ENCODE results near the gene ACIN1. TPM values are rescaled to one million over a fixed set of nuclear protein-coding genes. Genes with fewer than 3 reads are reported as not detected.
A peak's percentile ranks its signal among the peaks of the same experiment; 100 is the strongest.

The ACIN1 gene
- total and polyA plus RNA-seq, 9 of the 15 experiments (the other 6 are each of a cell fraction or from before 2014, with no cell fraction given) = 5.0 to 196 (median 129) TPM

- TF ChIP-seq ELK3 (CRISPR knock-in tag; IDR thresholded peaks at IDR 0.05) (no peak), PBX2 (CRISPR knock-in tag; IDR thresholded peaks at IDR 0.05; ENCODE audit: low read depth) (no peak), PBX2 (tag; conservative IDR thresholded peaks at IDR 0.05; ENCODE audit: low read depth) (peak; percentile 21; the same call in 1 of the 2 replicates), RNF2 (IDR thresholded peaks at IDR 0.05) (no peak), SUPT5H (IDR thresholded peaks at IDR 0.05) (peak; percentile 50), DPF2 (IDR thresholded peaks at IDR 0.05) (no peak), TFE3 (CRISPR knock-in tag; IDR thresholded peaks at IDR 0.05) (no peak), POLR2AphosphoS2 (IDR thresholded peaks at IDR 0.05; ENCODE audit: low read length) (peak; percentile 79; the same call in 1 of the 2 replicates), ESRRA (IDR thresholded peaks at IDR 0.05; ENCODE audit: borderline replicate concordance, low read depth) (no peak), ZNF217 (CRISPR knock-in tag; IDR thresholded peaks at IDR 0.05) (no peak), EGR1 (conservative IDR thresholded peaks at IDR 0.05) (peak; percentile 91), THRB (CRISPR knock-in tag; conservative IDR thresholded peaks at IDR 0.05) (0 out of 2 replicates have a peak, but pooled peaks have one; percentile 33), CEBPZ (IDR thresholded peaks at IDR 0.05; ENCODE audit: borderline replicate concordance, low read depth, low read length) (no peak)
Observed at GRCh38 chr14:23025151-23025814, 69.7 kb downstream of the ACIN1 start (continued).

Data from K562 (cell line).